ENCODE data around the gene OFD1.

GRCh38 chrX:13719192-13719856, 15.2 kb upstream of the OFD1 start:
- TF ChIP-seq POLR2A (IDR thresholded peaks at IDR 0.05; ENCODE audit: low read length) (no peak), MYC (IDR thresholded peaks at IDR 0.05; ENCODE audit: borderline replicate concordance, low read length) (no peak), MAX (IDR thresholded peaks at IDR 0.05) (no peak), ELK1 (IDR thresholded peaks at IDR 0.05; ENCODE audit: low read depth, low read length) (no peak)

All from A549 (cell line).